Activated CD4-positive, CD25-positive, alpha-beta regulatory T cell treated with anti-CD3 and anti-CD28 coated beads, Interleukin-2, amount 50 U/mL, for 24 hours (primary cell): ENCODE measurements around the gene RXRA.

Source experiments
- ATAC-seq, 2 donors: fragments of 150-1000 bp; cut with Tn5 transposase; one replicate each; pipeline ENCODE4 v1.10.0; 2021; ENCODE audit warnings: mild to moderate bottlenecking in 1 of 2, moderate library complexity in 1 of 2

RXRA gene

GRCh38 chr9:134325096-134325812, 1.0 kb upstream of the RXRA start:
- peak in 1 of 2 donors; percentile 11 for ATAC-seq

- no peak for ATAC-seq
Observed at GRCh38 chr9:134326724-134327601, 708 bp downstream of the RXRA start.

GRCh38 chr9:134327671-134328231, 1.5 kb downstream of the RXRA start:
- no peak for ATAC-seq

GRCh38 chr9:134328341-134328840, 2.1 kb downstream of the RXRA start:
- ATAC-seq, result no peak

GRCh38 chr9:134328841-134329575, 2.8 kb downstream of the RXRA start:
- ATAC-seq, result no peak

- no peak for ATAC-seq
Observed at GRCh38 chr9:134329576-134329855, 3.3 kb downstream of the RXRA start.

GRCh38 chr9:134329886-134330285, 3.6 kb downstream of the RXRA start:
- ATAC-seq, result no peak

- ATAC-seq, result no peak
Observed at GRCh38 chr9:134330590-134330989, 4.3 kb downstream of the RXRA start.

GRCh38 chr9:134331186-134332025, 5.2 kb downstream of the RXRA start:
- ATAC-seq, result no peak

- ATAC-seq, result no peak
Observed at GRCh38 chr9:134332266-134332665, 6.0 kb downstream of the RXRA start.

- no peak for ATAC-seq
Observed at GRCh38 chr9:134332841-134333233, 6.6 kb downstream of the RXRA start.

GRCh38 chr9:134333234-134333873, 7.1 kb downstream of the RXRA start:
- ATAC-seq, result no peak

- no peak for ATAC-seq
Observed at GRCh38 chr9:134333874-134334581, 7.8 kb downstream of the RXRA start.

GRCh38 chr9:134335061-134335460, 8.8 kb downstream of the RXRA start:
- ATAC-seq, result peak in 1 of 2 donors; percentile 19

GRCh38 chr9:134335486-134336220, 9.4 kb downstream of the RXRA start:
- no peak for ATAC-seq

- no peak for ATAC-seq
Observed at GRCh38 chr9:134336228-134336627, 10.0 kb downstream of the RXRA start.

- ATAC-seq, result no peak
Observed at GRCh38 chr9:134336924-134337323, 10.7 kb downstream of the RXRA start.

GRCh38 chr9:134337469-134337868, 11.2 kb downstream of the RXRA start:
- ATAC-seq, result no peak

GRCh38 chr9:134338394-134339182, 12.3 kb downstream of the RXRA start:
- ATAC-seq, result no peak
